Hindlimb muscle (tissue), 1 donor: ENCODE data around the gene PARD6A. TPM values are rescaled to one million over a fixed set of nuclear protein-coding genes. Genes with fewer than 3 reads are reported as not detected.

Experiments
- DNase-seq: peaks from one replicate; pipeline ENCODE4 v3.0.0-alpha.2; 2013
- polyA plus RNA-seq: library from polyadenylated mRNA; unstranded; fragments of 120-200 nt; gene quantifications from one replicate; pipeline ENCODE4 v1.2.1, GENCODE V29; 2013; ENCODE audit not compliant: insufficient read length

Gene PARD6A
- polyA plus RNA-seq, 1 donor: 0.89 TPM

- no peak for DNase-seq
These were observed 36.8 kb downstream of the PARD6A start for GRCh38 chr16:67697422-67698185.

DNA sequence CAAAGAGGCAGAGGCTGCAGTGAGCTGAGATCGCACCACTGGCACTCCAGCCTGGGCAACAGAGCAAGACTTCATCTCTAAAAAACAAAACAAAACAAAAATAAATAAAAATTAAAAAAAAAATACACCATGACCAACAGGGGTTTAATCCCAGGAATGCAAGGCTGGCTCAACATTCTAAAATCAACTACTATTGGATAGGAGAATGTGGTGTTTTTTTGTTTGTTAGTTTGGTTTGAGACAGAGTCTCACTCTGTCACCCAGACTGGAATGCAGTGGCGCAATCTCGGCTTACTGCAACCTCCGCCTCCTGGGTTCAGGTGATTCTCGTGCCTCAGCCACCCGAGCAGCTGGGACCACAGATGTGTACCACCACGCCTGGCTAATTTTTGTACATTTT, 38.5 kb downstream of the PARD6A start:
- no peak for DNase-seq

GRCh38 chr16:67701420-67701819, 40.7 kb downstream of the PARD6A start:
- DNase-seq: no peak

- no peak for DNase-seq
These were observed 41.4 kb downstream of the PARD6A start for GRCh38 chr16:67702130-67702529.

- no peak for DNase-seq
These were observed 42.9 kb downstream of the PARD6A start for GRCh38 chr16:67703626-67704025.

DNA sequence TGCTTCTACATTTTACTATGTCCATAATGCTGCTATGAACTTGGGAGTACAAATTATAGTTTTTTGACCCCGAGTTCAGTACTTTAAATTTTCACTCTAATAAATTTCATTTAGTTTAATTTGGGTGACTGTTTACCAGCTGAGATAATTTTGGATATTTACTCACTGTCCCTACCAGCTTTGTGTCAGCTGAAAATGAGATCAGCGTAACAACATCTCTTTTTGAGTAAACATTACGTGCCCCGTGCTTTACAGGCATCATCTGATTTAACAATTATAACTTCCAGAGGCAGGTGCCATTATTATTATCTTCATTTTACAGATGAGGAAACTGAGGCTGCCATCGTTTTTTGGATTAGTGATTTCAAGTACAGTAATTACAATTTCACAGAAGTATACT, 43.4 kb downstream of the PARD6A start:
- DNase-seq: no peak

DNA sequence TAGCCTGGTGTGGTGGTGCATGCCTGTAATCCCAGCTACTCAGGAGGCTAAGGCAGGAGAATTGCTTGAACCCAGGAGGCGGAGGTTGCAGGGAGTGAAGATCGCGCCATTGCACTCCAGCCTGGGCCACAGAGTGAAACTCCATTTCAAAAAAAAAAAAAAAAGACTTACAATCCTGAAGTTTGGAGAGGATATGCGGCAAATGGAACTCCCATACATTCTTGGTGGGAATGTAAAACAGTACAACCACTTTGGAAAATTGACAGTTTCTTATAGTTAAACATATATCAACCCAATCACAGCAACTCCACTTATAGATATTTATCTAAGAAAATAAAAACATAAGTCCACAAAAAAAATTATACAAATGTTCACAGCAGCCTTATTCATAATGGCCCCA, 46.5 kb downstream of the PARD6A start:
- no peak for DNase-seq

DNA sequence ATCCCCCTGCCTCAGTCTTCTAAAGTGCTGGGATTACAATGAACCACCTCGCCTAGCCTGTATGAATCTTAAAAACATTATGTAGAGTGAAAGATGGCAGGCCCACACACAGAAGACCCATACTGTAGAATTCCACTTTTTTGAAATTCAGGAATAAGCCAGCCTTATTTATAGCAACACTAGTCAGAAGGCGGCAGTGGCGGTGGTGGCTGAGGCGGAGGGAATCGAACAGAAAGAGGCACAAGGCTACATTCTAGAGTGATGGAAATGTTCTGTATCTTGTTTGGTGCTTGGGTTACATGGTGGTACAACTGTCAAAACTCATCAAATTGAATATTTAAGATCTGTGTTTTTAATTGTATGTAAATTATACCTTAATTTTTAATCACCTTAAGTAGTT, 47.0 kb downstream of the PARD6A start:
- no peak for DNase-seq

DNA sequence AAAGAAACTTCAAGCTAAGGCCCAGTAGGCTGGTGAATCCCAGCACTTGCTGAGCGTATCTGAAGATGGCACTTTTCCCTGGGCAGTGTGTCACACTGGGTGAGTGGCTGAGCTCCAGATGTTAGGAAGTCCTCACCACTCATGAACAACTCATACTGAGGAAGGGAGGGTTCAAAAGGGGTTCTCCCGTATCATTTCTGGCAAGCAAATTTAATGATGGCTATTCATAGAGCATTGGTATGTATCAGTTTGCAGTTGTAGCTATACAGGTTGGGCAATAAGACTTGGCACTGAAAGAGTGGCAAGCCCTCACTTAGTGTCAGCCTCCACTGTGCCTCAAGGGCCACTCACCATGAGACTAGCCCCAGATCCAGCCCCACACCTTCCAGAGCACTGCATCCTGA, 47.6 kb downstream of the PARD6A start:
- no peak for DNase-seq

DNA sequence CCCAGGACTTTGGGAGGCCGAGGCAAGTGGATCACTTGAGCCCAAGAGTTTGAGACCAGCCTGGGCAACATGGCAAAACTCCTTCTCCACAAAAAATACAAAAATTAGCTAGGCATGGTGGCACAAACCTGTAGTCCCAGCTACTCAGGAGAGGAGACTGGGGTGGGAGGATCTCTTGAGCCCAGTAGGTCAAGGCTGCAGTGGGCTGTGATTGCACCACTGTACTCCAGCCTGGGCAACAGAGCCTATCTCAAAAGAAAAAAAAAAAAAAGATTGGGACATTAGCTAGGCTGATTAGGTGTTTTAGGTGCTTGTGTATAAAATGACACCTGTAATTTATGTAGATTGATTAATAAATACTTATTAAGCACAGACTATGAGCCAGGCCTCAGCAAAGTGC, 48.3 kb downstream of the PARD6A start:
- no peak for DNase-seq

DNA sequence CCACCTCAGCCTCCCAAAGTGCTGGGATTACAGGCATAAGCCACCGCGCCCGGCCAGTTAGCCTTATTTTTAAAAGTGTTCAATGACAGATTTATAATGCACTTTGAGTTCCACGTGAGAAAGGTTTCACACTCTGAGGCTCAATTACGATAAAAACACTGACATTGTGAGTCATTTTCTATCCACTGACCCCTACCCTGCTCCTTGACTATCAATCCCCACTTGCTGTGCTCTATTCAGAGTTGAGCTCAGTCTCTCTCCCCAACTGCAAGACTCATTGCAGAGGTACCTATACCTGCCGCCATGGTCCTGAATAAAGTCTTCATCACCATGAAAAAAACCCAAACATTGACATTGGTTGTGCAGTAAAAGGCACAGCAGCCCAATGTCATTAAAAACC, 49.8 kb downstream of the PARD6A start:
- DNase-seq: no peak

Other genes with a start within 250 kb of the PARD6A start
- 18.3 TPM for gene ZDHHC1, start 244.5 kb upstream of the PARD6A start, polyA plus RNA-seq
- gene HSD11B2, start 229.8 kb upstream of the PARD6A start, polyA plus RNA-seq: 12.5 TPM
- gene ATP6V0D1, start 179.8 kb upstream of the PARD6A start, polyA plus RNA-seq: 71.6 TPM
- gene AGRP, start 177.4 kb upstream of the PARD6A start, polyA plus RNA-seq: not detected
- gene RIPOR1, start 132.1 kb upstream of the PARD6A start, polyA plus RNA-seq: 64.8 TPM
- 43.9 TPM for gene CTCF, start 98.4 kb upstream of the PARD6A start, polyA plus RNA-seq
- gene CARMIL2, start 15.8 kb upstream of the PARD6A start, polyA plus RNA-seq: 0.81 TPM
- gene ACD, start 700 bp upstream of the PARD6A start, polyA plus RNA-seq: 17.4 TPM
- 8.7 TPM for gene ENKD1, start 5.8 kb downstream of the PARD6A start, polyA plus RNA-seq
- 2.6 TPM for gene C16orf86, start 5.9 kb downstream of the PARD6A start, polyA plus RNA-seq
- 15.8 TPM for gene GFOD2, start 58.4 kb downstream of the PARD6A start, polyA plus RNA-seq
- 28.8 TPM for gene RANBP10, start 145.6 kb downstream of the PARD6A start, polyA plus RNA-seq
- gene TSNAXIP1, start 145.9 kb downstream of the PARD6A start, polyA plus RNA-seq: 2.0 TPM
- gene THAP11, start 181.4 kb downstream of the PARD6A start, polyA plus RNA-seq: 27.0 TPM
- gene NUTF2, start 186.0 kb downstream of the PARD6A start, polyA plus RNA-seq: 127 TPM
- 36.6 TPM for gene CENPT, start 186.7 kb downstream of the PARD6A start, polyA plus RNA-seq
- 126 TPM for gene EDC4, start 212.1 kb downstream of the PARD6A start, polyA plus RNA-seq
- gene NRN1L, start 223.9 kb downstream of the PARD6A start, polyA plus RNA-seq: 1.6 TPM
- gene PSKH1, start 232.3 kb downstream of the PARD6A start, polyA plus RNA-seq: 23.0 TPM